Left ventricle myocardium inferior (tissue), 1 donor: ENCODE results near the gene SLC25A21. TPM values are rescaled to one million over a fixed set of nuclear protein-coding genes. Genes with fewer than 3 reads are reported as not detected.

ENCODE experiments used
- DNase-seq: peaks from one replicate; pipeline ENCODE4 v3.0.0-alpha.2; 2020
- H3K27ac ChIP-seq: fragments of 200-600 bp; replicated peaks from 2 replicates; pipeline ENCODE4 v1.8.0; 2021
- H3K27me3 ChIP-seq: fragments of 200-600 bp; 2 replicates; pipeline ENCODE4 v1.8.0; 2021; ENCODE audit warnings: low read depth
- H3K36me3 ChIP-seq: fragments of 200-600 bp; 2 replicates; pipeline ENCODE4 v1.8.0; 2021
- H3K4me1 ChIP-seq: fragments of 200-600 bp; 2 replicates; pipeline ENCODE4 v1.8.0; 2021
- H3K4me3 ChIP-seq: fragments of 200-600 bp; 2 replicates; pipeline ENCODE4 v1.8.0; 2021; ENCODE audit warnings: mild to moderate bottlenecking, moderate library complexity
- H3K9me3 ChIP-seq: fragments of 200-600 bp; replicated peaks from 2 replicates; pipeline ENCODE4 v1.8.0; 2021
- CTCF ChIP-seq: fragments of 200-600 bp; IDR thresholded peaks from 2 replicates; pipeline ENCODE4 v1.8.0; 2021; ENCODE audit warnings: antibody characterized with exemption, mild to moderate bottlenecking, borderline replicate concordance
- intact Hi-C: fragments of 100-400 bp; cut with micrococcal nuclease; formaldehyde crosslinking; loops from one replicate; pipeline ENCODE4 v1.11.0; 2022
- total RNA-seq: library from RNA; stranded (reverse); fragmentation: NEBNext Ultra II Directional; extraction: Animal tissue kit (Norgen Biotek cat#: 25700); gene quantifications from one replicate; pipeline ENCODE4 v1.2.1, GENCODE V29; 2021
- donor health status: DM: no; HTN: yes; CAD: no; lungs with severe emphysema.

Gene SLC25A21
- total RNA-seq, 1 donor from 2014 or later = 0.77 TPM

DNA sequence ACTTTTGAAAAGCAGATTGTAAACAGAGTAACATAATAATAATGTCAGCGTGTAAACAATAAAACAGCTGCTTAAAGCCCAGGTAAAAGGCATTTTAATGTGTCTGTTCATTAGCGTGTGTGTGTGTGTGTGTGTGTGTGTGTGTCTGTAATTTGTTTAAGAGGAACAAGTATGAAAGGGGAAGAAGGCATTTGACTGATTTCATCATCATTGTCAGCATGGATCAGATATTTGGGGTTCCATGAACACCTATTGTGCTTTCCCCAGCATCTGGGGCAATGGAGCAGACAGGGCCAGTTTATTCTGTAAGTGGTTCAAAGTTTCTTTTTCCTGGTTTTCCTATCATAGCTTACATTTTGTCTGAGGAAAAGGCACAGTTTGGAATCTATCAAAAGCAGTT, 28.9 kb downstream of the SLC25A21 start:
- Histone ChIP-seq H3K4me1 (no peaks in the 10 kb centered on the region), H3K4me3 (no peak overlapping the region), H3K36me3 (no peaks in the 10 kb centered on the region), H3K9me3 (no peaks in the 10 kb centered on the region), H3K27me3 (peaks cover 4% of the 10 kb centered on the region), H3K27ac (no peak overlapping the region)
- no peak for TF ChIP-seq CTCF
- DNase-seq = no peak
- intact Hi-C loops = loop anchor here (10.0 kb wide), 1 partner anchor 589 kb away; no protein-coding TSS in a partner anchor

DNA sequence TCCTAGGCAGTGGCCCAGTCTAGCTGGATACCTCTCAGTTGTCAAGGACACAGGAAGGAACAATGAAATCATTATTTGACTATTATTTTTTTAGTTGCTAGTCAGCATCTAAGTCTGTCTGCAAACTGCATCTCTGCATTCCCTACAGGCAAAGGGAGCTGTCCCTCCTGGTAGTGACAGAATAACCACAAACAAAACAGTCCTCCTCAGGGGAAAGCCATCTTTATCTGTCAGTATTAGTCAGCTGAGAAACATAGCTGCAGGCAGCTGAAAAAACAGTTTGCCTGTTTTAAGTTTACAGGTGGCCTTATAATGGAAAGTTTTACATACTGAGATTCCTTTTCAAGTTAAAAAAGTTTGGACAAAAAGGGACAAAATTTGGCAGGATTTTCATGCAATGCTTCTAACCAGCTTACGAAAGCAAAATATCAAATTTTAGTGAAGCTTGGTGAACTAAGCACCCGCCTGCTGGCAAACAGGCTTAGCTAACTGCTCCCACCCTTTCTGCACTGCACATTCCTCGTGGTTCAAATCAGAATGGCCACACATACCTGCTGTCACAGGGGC, 29.5 kb downstream of the SLC25A21 start:
- DNase-seq = no peak
- no peak for TF ChIP-seq CTCF
- Histone ChIP-seq H3K36me3 (no peaks in the 10 kb centered on the region), H3K27ac (no peak overlapping the region), H3K27me3 (peaks cover 7% of the 10 kb centered on the region), H3K4me1 (no peaks in the 10 kb centered on the region), H3K9me3 (no peaks in the 10 kb centered on the region), H3K4me3 (no peak overlapping the region)
- intact Hi-C loops = loop anchor here (10.0 kb wide), 1 partner anchor 588 kb away; no protein-coding TSS in a partner anchor

DNA sequence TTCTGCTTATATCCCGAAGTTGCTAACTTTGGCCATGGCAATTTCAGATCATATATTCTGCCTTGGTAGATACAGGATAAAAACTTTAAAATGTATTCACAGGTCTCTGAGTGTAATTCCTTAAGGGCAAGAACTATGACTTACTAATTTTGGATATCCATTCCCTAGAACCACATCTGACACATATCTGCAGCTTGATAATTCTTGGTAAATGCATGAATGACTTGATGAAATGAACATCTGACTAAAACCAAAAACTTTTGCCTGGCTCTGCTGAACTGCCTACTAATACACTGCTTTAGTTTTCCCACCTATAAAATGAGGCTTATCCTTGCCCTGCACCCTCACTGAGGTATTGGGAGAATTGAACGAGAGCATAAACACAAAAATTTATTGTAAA, 32.2 kb downstream of the SLC25A21 start:
- H3K4me1 ChIP-seq = no peaks in the 10 kb centered on the region
- no peak overlapping the region for H3K4me3 ChIP-seq
- peaks cover 11% of the 10 kb centered on the region for H3K27me3 ChIP-seq
- intact Hi-C loops = loop anchor here (10.0 kb wide), 1 partner anchor 585 kb away; no protein-coding TSS in a partner anchor
- H3K36me3 ChIP-seq = no peaks in the 10 kb centered on the region
- no peak for DNase-seq
- TF ChIP-seq CTCF = no peak
- H3K9me3 ChIP-seq = no peaks in the 10 kb centered on the region
- no peak overlapping the region for H3K27ac ChIP-seq

DNA sequence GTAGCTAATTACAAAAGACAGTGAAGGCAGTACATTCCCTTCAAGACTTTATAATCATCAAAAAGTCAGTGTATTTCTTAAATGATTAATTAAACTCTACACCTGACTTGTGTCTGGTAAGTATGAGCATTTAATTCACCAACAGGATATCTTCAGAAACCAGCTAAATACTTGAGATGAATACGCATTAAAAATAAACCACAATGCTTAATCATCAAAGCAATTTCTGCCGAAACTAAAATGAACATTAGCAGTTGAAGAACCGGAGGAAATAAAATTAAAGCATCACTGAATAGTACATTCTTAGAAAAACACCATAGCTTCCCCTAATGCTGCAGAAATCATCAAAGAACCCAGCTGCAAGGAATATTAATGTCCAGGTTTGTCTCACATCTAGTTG, 32.7 kb downstream of the SLC25A21 start:
- no peak overlapping the region for H3K27ac ChIP-seq
- TF ChIP-seq CTCF = no peak
- no peak for DNase-seq
- H3K4me3 ChIP-seq = no peak overlapping the region
- no peaks in the 10 kb centered on the region for H3K4me1 ChIP-seq
- intact Hi-C loops = loop anchor here (10.0 kb wide), 1 partner anchor 585 kb away; no protein-coding TSS in a partner anchor
- peaks cover 11% of the 10 kb centered on the region for H3K27me3 ChIP-seq
- H3K36me3 ChIP-seq = no peaks in the 10 kb centered on the region
- H3K9me3 ChIP-seq = no peaks in the 10 kb centered on the region

DNA sequence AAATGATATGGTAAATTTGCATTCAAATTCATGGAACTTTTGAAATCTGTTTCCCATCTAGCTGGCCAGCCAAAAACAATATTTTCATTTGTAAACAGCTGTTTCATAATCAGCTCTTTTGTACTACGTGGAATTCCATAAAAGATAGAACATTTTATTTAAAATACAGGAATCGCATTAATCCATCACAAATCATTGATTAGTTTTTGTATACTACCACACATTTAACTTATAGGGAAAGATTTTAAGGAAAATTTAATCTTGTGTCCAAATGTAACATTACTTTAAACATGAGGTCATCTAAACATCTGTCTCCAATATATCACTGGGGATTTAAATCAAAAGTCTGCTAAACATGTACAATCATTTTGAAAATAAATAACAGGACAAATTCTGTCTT, 33.5 kb downstream of the SLC25A21 start:
- intact Hi-C loops = no loop called here
- no peak overlapping the region for H3K27ac ChIP-seq
- peaks cover 11% of the 10 kb centered on the region for H3K27me3 ChIP-seq
- DNase-seq = no peak
- no peak overlapping the region for H3K4me3 ChIP-seq
- no peaks in the 10 kb centered on the region for H3K36me3 ChIP-seq
- TF ChIP-seq CTCF = no peak
- H3K9me3 ChIP-seq = no peaks in the 10 kb centered on the region
- no peaks in the 10 kb centered on the region for H3K4me1 ChIP-seq
